Measurements from ENCODE around the gene DNTT.
"Not testable (repeated sequence)": the region's sequence is repeated elsewhere in the genome, so short reads cannot be mapped to it uniquely, and the experiment has no call there.

Gene DNTT

DNA sequence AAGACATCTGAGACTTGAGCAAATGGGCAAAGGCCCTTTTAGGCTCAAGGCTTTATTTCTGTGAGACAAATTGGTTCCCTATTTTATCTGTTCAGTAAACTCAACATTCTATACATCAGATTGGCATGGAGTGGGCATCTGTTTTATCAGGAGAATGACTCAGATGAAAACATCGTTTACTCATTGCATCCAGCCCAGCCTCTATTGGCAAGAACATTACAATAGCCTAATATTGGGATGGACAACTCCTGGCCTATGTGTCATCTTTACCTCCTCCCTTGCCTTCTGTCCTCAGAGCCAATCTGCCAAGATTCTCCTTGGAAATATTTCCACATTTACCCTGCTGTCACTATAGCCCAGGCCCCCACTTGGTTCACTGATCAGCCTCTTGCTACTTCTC, 27.4 kb upstream of the DNTT start:
- DNase-seq = no peak

GRCh38 chr10:96279191-96279641, 25.0 kb upstream of the DNTT start:
- DNase-seq = no peak

DNA sequence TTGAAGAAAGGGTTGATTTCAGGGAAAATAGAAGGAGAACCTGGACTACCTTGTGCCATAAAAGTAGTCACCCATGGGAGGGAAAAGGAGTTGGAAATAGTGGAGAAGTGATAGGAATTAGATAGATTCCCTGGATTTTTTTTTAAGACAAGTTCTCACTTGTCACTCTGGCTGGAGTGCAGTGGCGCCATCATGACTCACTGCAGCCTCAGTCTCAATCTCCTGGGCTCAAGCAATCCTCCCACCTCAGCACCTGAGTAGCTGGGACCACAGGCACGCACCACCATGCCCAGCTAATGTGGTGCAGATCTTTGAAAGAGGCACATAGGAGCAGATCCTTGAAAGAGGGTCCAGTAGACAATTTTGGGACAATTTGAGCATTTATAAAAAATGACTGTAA, 23.4 kb upstream of the DNTT start:
- DNase-seq = no peak

DNA sequence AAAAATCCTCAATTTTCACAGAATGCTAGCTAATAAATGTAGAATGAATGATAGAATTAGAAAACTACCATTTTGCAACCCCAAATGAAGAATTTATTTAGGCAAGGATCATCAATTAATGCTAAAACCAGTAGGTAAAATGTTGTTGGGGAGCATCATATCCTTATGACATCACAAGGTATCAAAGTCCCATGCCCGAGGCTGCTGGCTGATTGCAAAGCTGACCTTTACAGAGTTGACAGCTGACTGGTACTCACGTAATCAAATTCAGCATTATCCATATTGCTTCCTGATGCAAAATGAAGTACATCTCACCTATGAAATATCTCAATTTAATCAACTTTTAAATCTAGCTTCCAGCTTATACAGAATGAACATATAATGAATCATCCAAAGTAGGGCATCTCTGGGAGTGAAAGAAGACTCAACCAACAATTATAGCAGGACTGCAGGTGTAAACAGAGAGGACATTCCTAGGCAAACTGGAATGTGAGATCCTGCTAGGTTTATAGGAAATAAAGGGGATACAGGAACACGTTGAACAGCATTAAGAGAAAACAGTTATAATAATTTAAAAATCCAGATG, 22.7 kb upstream of the DNTT start:
- DNase-seq = no peak

- no peak for DNase-seq
Observed at GRCh38 chr10:96283351-96283750, 20.9 kb upstream of the DNTT start.

DNA sequence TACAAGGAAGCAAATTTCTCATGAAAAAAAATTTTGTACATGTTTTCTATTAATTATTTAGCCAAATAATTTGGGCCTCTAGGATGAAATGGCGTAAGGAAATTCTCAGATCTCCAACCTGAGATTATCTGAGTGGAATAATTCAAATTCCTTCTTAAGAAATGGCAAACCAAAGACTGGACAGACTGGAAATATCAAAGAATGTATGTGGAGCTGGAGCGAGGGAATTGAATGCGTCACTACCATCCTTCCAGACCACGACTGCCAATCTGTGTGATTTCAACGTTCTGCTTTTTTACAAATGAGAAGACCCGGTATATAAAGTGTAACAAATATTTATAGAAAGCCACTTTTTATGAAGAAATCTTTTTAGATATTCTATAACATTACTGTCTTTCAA, 20.5 kb upstream of the DNTT start:
- DNase-seq = no peak

DNA sequence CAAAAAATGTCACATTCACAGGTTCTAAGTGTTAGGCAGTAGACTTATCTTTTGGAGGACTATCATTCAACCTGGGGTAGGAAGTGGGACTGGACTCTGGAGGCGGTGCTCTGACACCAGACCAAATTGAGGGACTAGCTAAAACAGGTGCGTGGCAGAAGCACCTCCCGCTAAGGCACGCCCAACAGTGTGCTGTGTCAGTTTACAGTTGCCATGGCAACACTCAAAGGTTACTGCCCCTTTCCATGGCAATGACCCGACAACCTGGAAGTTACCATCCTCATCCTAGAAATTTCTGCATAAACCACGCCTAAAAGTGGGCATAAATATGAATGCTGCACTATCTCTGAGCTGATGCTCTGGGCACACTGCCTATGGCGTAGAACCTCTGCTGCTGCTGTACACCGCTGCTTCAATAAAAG, 18.9 kb upstream of the DNTT start:
- DNase-seq = no peak

- DNase-seq = no peak
Observed at GRCh38 chr10:96287392-96288105, 16.7 kb upstream of the DNTT start.

GRCh38 chr10:96288151-96288621, 16.0 kb upstream of the DNTT start:
- no peak for DNase-seq

DNA sequence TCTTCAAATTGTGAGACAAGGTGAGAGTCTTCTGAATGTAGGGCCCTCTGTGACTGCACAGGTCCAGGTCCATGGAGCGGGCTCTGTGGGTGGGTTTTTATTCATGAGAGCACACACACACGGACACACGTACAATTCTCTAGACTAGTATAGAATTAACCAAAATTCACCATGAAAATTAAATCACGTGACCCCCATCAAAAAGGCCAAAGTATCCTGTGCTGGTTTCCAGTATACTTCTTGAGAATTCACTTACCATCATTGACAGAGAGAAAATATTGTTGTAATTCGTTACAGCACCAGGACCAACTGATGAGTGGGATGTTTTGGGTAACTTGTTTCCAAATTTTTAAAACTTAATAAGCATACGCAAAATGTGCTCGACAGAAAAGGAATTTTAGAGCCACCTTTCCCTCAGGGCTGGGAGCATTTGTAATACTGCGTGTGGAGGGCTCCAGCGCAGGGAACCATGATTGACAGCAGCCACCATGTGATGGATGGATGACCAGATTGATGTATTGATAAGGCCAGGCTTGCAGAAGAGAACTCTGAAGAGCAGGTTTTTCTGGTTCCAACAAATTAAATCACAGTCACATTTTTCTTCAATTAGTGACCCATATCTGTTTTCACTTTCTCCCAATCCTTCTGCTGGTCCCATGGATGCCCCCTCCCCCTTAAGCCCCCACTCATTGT, 14.9 kb upstream of the DNTT start:
- DNase-seq = no peak

- DNase-seq = no peak
Observed at GRCh38 chr10:96290368-96291133, 13.7 kb upstream of the DNTT start.

GRCh38 chr10:96292971-96293920, 11.0 kb upstream of the DNTT start:
- DNase-seq = no peak

GRCh38 chr10:96295475-96295874, 8.8 kb upstream of the DNTT start:
- DNase-seq = no peak

DNA sequence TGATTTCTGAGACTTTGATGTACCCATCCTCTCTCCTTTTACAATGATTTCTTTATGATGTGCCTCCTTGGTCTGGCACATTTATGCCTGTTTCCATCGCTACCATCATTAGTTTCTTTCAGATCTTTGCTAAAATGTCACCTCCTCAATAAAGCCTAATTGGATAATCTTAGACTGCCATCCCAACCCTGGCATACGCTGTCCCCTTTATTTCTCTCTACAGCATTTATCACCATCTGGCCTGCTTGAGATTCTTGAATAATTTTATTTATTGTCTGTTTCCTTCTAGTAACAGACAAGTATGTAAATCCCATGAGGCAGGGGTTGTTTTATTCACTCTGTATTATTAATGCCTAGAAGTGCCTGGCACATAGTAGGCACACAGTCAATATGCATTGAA, 6.7 kb upstream of the DNTT start:
- DNase-seq = no peak

DNA sequence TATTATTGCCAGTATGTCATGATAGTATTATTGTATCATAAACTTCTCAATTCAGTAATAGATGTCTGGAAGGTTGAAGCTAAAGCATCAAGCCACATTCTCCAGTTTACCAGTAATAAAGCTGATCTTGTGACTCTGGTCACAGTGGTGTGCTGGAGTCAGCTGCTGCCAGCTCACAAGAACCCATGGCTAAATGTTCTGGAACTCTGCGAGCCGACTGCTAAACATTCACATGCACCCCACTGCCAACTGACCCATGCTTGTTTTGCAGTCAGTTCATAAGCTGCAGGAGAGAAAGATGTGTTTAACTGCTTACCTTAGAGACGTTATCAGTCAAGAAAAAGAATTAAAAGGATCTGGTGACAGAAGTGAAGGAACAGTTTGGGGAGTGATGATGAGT, 5.9 kb upstream of the DNTT start:
- no peak for DNase-seq

DNA sequence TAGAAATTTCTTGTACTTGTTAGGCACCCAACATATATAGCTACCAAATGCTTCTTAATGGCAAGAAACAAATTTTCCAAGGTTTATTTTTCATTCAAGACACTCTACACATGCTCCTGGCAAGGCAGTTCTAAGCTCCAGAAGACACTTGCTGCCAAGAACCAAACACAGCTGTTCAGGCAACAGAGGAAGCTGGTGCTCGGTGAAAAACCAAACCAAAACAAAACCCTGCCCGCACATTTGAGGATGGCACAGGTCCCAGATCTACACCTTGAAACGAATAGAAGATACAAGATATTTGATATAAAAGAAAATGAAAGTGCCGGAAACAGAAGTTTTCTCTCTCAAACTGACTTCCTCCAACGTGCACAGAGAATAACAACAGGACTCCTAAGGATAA, 4.9 kb upstream of the DNTT start:
- peak; percentile 5 for DNase-seq

- no peak for DNase-seq
Observed at GRCh38 chr10:96301616-96302015, 2.6 kb upstream of the DNTT start.

DNA sequence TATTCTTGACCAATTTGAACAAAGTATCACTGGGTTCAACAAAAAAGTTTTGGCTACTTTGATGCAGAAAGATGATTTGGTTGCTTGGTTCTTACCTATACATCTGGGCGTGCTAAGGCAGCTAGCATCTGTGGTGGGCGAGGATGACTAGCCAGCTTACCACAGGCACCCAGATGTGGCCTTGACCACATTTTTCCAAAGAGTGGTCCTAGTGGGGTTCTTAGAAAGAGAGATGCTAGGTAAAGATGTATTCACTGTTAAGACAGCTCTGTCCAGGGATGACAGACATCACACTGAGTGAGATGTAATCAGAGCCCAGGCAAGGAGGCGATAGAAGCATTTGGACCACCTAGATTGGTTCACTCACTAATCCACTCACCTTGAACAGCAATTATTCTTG, 785 bp downstream of the DNTT start:
- no peak for DNase-seq

DNA sequence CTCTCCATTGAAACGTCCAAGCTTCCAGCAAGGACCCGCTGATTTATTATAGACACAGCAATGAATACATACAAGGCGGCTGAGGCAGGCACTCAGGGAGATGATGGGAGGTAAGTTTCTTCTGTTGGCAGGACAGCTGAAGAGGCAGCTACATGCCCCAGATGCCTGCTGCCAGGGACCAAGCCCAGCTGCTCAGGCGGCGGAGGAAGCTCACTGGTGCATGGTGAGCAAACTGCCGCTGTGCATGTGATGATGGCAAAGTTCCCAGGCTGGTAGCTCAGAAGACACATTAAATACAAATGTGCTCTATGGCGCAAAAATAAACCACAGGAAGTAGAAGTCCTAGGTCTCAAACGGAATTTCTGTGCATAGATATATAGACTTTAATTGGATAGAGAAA, 2.3 kb downstream of the DNTT start:
- no peak for DNase-seq

DNA sequence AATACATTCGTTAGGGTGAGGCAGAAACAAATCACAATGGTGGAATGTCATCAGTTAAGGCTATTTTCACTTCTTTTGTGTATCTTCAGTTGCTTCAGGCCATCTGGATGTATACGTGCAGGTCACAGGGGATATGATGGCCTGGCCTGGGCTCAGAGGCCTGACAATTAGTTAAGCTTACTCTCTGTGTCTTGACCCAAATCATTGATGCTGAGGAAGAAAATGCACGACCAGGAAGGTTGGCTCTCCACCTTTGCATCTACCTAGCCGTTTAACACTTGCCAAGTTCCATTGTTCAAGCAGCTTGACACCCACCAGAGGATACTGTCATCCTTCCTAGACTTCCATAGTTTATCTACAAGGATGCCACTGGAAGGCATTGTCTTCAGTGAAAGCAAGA, 4.6 kb downstream of the DNTT start:
- DNase-seq = not testable (repeated sequence)

DNA sequence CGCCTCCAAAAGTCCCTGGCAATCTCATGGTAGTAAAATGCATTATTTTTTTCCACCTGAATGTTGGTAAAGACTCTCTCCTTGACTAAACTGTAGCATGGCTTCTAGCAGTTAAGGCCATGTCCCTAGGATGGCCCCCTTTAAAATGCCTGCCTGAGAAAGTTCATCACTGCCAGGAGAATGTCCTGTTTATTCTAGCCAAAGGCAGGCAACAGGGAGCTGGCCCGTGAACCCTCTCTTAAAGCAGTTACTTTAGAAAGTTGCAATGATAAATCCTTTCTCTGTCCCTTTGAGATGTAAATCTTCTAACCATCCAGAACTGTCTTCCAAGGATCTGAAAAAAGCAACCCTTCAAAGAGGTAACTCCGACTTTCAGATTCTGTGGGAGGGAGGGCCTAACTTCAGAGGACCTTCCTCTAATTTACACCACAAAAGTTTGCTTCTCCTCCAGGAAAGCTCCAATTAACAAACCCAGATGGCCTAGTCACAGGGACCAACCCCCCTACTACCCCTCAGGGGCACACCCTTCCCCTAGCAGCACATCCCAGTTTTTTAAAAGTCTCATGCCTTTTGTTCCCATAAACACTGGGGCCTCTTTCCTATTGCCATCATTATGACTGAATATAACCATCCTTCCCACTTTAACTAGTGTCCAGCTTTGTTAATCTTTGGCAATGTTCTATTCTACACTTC, 5.5 kb downstream of the DNTT start:
- DNase-seq = no peak

GRCh38 chr10:96310321-96310669, 6.1 kb downstream of the DNTT start:
- DNase-seq = no peak

All from central memory CD4-positive, alpha-beta T cell (primary cell).